A549 (cell line): Measurements from ENCODE around the gene ARPC2. TPM values are rescaled to one million over a fixed set of nuclear protein-coding genes. Genes with fewer than 3 reads are reported as not detected.

Experiments
- ATAC-seq, 2 experiments: fragments of 200-7000 bp in 1 of 2; fragments of >200 bp in 1 of 2; cut with Nextera tagmentation in 1 of 2; cut with Tn5 transposase in 1 of 2; 3 replicates each; pipeline versions ENCODE4 v1.8.0 to v1.9.1; 2018 to 2020; ENCODE audit warnings: mild to moderate bottlenecking in 1 of 2, moderate library complexity in 1 of 2
- CTCF ChIA-PET: fragments of 300-600 bp; sonication (Branson Sonifier 250); formaldehyde crosslinking; extraction: SDS; loops from one replicate; lab custom pipeline; 2021; ENCODE audit warnings: antibody characterized with exemption, inconsistent platforms; lab: Yijun Ruan, JAX
- POLR2A ChIA-PET: fragments of 350-600 bp; formaldehyde crosslinking; extraction: SDS; loops from one replicate; lab custom pipeline; 2021; ENCODE audit warnings: antibody characterized with exemption, inconsistent platforms; lab: Yijun Ruan, JAX
- DNase-seq, 2 experiments: peaks; one replicate each; pipeline versions ENCODE4 v3.0.0 to v3.0.0-alpha.2; 2011 to 2016; ENCODE audit warnings: low read depth in 1 of 2, low spot score in 1 of 2
- FAIRE-seq: peaks from 2 replicates; lab custom pipeline; 2011; peaks lifted over from hg19 to GRCh38; lab: Jason Lieb, UNC
- H3K27ac ChIP-seq, 2 experiments: fragments of >200 bp; sonication (Bioruptor Twin); formaldehyde crosslinking; 3 replicates each; pipeline ENCODE4 v1.5.1; 2016 to 2017
- H3K4me1 ChIP-seq: fragments of >200 bp; sonication (Bioruptor Twin); formaldehyde crosslinking; 3 replicates; pipeline ENCODE4 v1.6.1; 2016
- H3K4me2 ChIP-seq: fragments of >200 bp; sonication (Bioruptor Twin); formaldehyde crosslinking; 3 replicates; pipeline ENCODE4 v1.6.1; 2016
- H3K4me3 ChIP-seq: fragments of >200 bp; sonication (Bioruptor Twin); formaldehyde crosslinking; 3 replicates; pipeline ENCODE4 v1.5.1; 2016
- H3K9me3 ChIP-seq: fragments of >200 bp; sonication (Bioruptor Twin); formaldehyde crosslinking; 3 replicates; pipeline ENCODE4 v1.6.1; 2016
- BHLHE40 ChIP-seq: IDR thresholded peaks from 2 replicates; pipeline ENCODE4 v1.6.1; 2012; ENCODE audit warnings: low read depth, low read length, inconsistent platforms
- CBX8 ChIP-seq: fragments of 200-600 bp; sonication (generic); IDR thresholded peaks from 2 replicates; pipeline ENCODE4 v1.6.1; 2016
- CHD2 ChIP-seq: fragments of 150-350 bp; IDR thresholded peaks from 2 replicates; pipeline ENCODE4 v1.6.1; 2014; ENCODE audit warnings: low read length; ENCODE audit not compliant: partially characterized antibody
- CHD4 ChIP-seq: fragments of 200-600 bp; sonication (generic); IDR thresholded peaks from 2 replicates; pipeline ENCODE4 v1.6.1; 2016; ENCODE audit warnings: antibody characterized with exemption, mild to moderate bottlenecking, borderline replicate concordance
- EHF ChIP-seq: fragments of 250-450 bp; sonication (Bioruptor Pico); IDR thresholded peaks from 2 replicates; pipeline ENCODE4 v1.5.0; 2020; ENCODE audit warnings: mild to moderate bottlenecking
- EP300 ChIP-seq, 2 experiments: fragments of >200 bp; sonication (Bioruptor Twin); formaldehyde crosslinking; IDR thresholded peaks; 2 replicates in 1 of 2; 3 replicates in 1 of 2; pipeline ENCODE4 v1.6.1; 2016 to 2017
- FOSL2 ChIP-seq, 2 experiments: fragments of 450-650 bp in 1 of 2; fragments of >200 bp in 1 of 2; sonication (Bioruptor Twin) in 1 of 2; formaldehyde crosslinking; IDR thresholded peaks; 2 replicates each; pipeline versions ENCODE4 v1.5.0 to v1.6.1; 2016 to 2020; ENCODE audit warnings: mild to moderate bottlenecking in 1 of 2, moderate library complexity in 1 of 2
- GATA3 ChIP-seq: IDR thresholded peaks from 2 replicates; pipeline ENCODE4 v1.6.1; 2012; ENCODE audit warnings: borderline replicate concordance
- HEYL ChIP-seq: fragments of 250-450 bp; sonication (Bioruptor Pico); IDR thresholded peaks from 2 replicates; pipeline ENCODE4 v1.8.0; 2021; ENCODE audit warnings: mild to moderate bottlenecking, moderate library complexity
- HOXA7 ChIP-seq: fragments of 250-450 bp; sonication (Bioruptor Pico); IDR thresholded peaks from 2 replicates; pipeline ENCODE4 v1.5.0; 2020; ENCODE audit warnings: mild to moderate bottlenecking, moderate library complexity
- NPAS2 ChIP-seq: fragments of 250-450 bp; sonication (Bioruptor Pico); IDR thresholded peaks from 2 replicates; pipeline ENCODE4 v1.8.0; 2022; ENCODE audit warnings: mild to moderate bottlenecking, moderate library complexity, borderline replicate concordance
- POLR2A ChIP-seq: IDR thresholded peaks from 2 replicates; pipeline ENCODE4 v1.6.1; 2012; ENCODE audit warnings: mild to moderate bottlenecking, low read length
- RARB ChIP-seq: fragments of 250-450 bp; sonication (Bioruptor Pico); IDR thresholded peaks from 2 replicates; pipeline ENCODE4 v1.8.0; 2021; ENCODE audit warnings: mild to moderate bottlenecking, moderate library complexity
- REST ChIP-seq: fragments of 200-600 bp; sonication (generic); IDR thresholded peaks from 2 replicates; pipeline ENCODE4 v1.6.1; 2016; ENCODE audit warnings: antibody characterized with exemption, mild to moderate bottlenecking, moderate library complexity
- RNF2 ChIP-seq: fragments of 200-600 bp; sonication (generic); IDR thresholded peaks from 2 replicates; pipeline ENCODE4 v1.6.1; 2016; ENCODE audit warnings: low read depth, mild to moderate bottlenecking, antibody characterized with exemption, moderate library complexity, borderline replicate concordance
- TFCP2L1 ChIP-seq: fragments of 250-450 bp; sonication (Bioruptor Pico); IDR thresholded peaks from 2 replicates; pipeline ENCODE4 v1.5.0; 2021; ENCODE audit warnings: mild to moderate bottlenecking
- TP53 ChIP-seq: fragments of 250-450 bp; sonication (Bioruptor Pico); IDR thresholded peaks from 2 replicates; pipeline ENCODE4 v1.5.0; 2021; ENCODE audit warnings: mild to moderate bottlenecking, moderate library complexity
- ZNF302 ChIP-seq: fragments of 250-450 bp; sonication (Bioruptor Pico); IDR thresholded peaks from 2 replicates; pipeline ENCODE4 v1.9.0; 2021; ENCODE audit warnings: inconsistent platforms, mild to moderate bottlenecking, moderate library complexity
- WGBS: methylation state at CpG from one replicate; pipeline ENCODE4 v1.1.6; 2017; ENCODE audit errors: missing lambda C conversion rate; 5-methylcytosine and 5-hydroxymethylcytosine counted together
- polyA plus RNA-seq, 4 experiments: library from polyadenylated mRNA; depleted of rRNA in 3 of 4; stranded (reverse); fragments of >200 nt; fragmentation: RNase III in 1 of 4; extraction: RNeasy Plus Mini Kit Qiagen cat#74134 plus additional on column Dnase treatment in 1 of 4; gene quantifications; 2 replicates in 3 of 4; 3 replicates in 1 of 4; pipeline ENCODE4 v1.2.3, GENCODE V29; 2011 to 2017
- TF ChIP-seq, protein P1 (sequence below): IDR thresholded peaks from 2 replicates; pipeline ENCODE4 v1.6.1; 2012; ENCODE audit warnings: low read depth, borderline replicate concordance

The ARPC2 gene
- polyA plus RNA-seq, 2 of the 4 experiments (the other 2 are of a cell fraction), result 263 to 374 TPM

DNA sequence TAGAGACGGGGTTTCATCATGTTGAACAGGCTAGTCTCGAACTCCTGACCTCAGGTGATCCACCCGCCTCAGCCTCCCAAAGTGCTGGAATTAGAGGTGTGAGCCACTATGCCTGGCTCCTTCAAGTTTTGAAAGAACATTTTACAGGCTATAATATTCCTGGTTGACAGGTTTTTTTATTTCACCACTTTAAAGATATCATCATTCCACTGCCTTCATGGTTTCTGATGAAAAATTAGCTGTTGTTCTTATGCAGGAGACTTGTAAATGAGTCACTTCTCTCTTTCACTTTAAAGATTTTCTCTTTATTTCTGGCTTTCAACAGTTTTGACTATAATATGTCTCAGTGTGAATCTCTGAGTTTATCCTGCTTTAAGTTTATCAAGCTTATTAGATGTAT is 7.9 kb upstream of the ARPC2 start:
- 76% methylated on average over 3 of the region's 3 CpGs for WGBS
- FAIRE-seq (no peak), ATAC-seq (no peak), DNase-seq (no peak)
- H3K4me3 ChIP-seq, result no peak overlapping the region
- ChIA-PET CTCF (interaction anchor here (0.6 to 2.6 kb wide), 3 partner anchors 22 to 521 kb away, joined by 3 to 8 read pairs (median 5); no protein-coding TSS in a partner anchor), POLR2A (no interaction called here)
- H3K27ac ChIP-seq, result no peak overlapping the region
- TF ChIP-seq GATA3 (no peak), CHD2 (no peak), ZNF302 (CRISPR knock-in tag) (no peak), BHLHE40 (no peak), TFCP2L1 (CRISPR knock-in tag) (no peak), EHF (CRISPR knock-in tag) (no peak), TP53 (no peak), RARB (CRISPR knock-in tag) (no peak), EP300 (IDR thresholded peaks at IDR 0.05) (no peak), POLR2A (no peak), HEYL (CRISPR knock-in tag) (no peak), REST (no peak), CHD4 (no peak), NPAS2 (CRISPR knock-in tag) (no peak)
- TF ChIP-seq, protein P1, sequence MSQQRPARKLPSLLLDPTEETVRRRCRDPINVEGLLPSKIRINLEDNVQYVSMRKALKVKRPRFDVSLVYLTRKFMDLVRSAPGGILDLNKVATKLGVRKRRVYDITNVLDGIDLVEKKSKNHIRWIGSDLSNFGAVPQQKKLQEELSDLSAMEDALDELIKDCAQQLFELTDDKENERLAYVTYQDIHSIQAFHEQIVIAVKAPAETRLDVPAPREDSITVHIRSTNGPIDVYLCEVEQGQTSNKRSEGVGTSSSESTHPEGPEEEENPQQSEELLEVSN, result no peak
- no peak overlapping the region for H3K4me2 ChIP-seq
- H3K9me3 ChIP-seq, result no peaks in the 10 kb centered on the region
- H3K4me1 ChIP-seq, result no peaks in the 10 kb centered on the region

GRCh38 chr2:218214116-218214515 is 2.9 kb upstream of the ARPC2 start:
- WGBS, result 88% methylated on average over 1 of the region's 1 CpG
- no peak for DNase-seq
- Histone ChIP-seq H3K4me1 (peaks cover 15% of the 10 kb centered on the region), H3K9me3 (no peaks in the 10 kb centered on the region), H3K4me3 (no peak overlapping the region), H3K4me2 (no peak overlapping the region), H3K27ac (no peak overlapping the region)
- no peak for FAIRE-seq
- no peak for TF ChIP-seq RNF2
- TF ChIP-seq, protein P1, result no peak
- no peak for TF ChIP-seq EP300 (IDR thresholded peaks at IDR 0.05)
- no peak for ATAC-seq
- POLR2A ChIA-PET, result no interaction called here
- CTCF ChIA-PET, result interaction anchor here (1.6 kb wide), 1 partner anchor 12 kb away, joined by 4 read pairs; no protein-coding TSS in a partner anchor

- DNase-seq (no peak), FAIRE-seq (no peak), ATAC-seq (no peak)
- Histone ChIP-seq H3K4me1 (peaks cover 29% of the 10 kb centered on the region), H3K27ac (peak overlapping the region; percentile 92 to 99), H3K4me2 (peak overlapping the region; percentile 88), H3K4me3 (peak overlapping the region; percentile 90), H3K9me3 (no peaks in the 10 kb centered on the region)
- CTCF ChIA-PET, result interaction anchor here (0.6 to 0.8 kb wide), 2 partner anchors 31 to 723 kb away, joined by 3 to 4 read pairs; no protein-coding TSS in a partner anchor
- POLR2A ChIA-PET, result interaction anchor here (0.7 to 1.0 kb wide), 3 partner anchors 15 to 71 kb away, joined by 3 to 6 read pairs (median 4); partner anchors contain the start of genes AAMP and PNKD
- no peak for TF ChIP-seq ZNF302 (CRISPR knock-in tag)
- no peak for TF ChIP-seq REST
- no peak for TF ChIP-seq RARB (CRISPR knock-in tag)
- TF ChIP-seq, protein P1, result no peak
- TF ChIP-seq CBX8, result no peak
- TF ChIP-seq CHD4, result no peak
- TF ChIP-seq EP300 (IDR thresholded peaks at IDR 0.05), result no peak
- no peak for TF ChIP-seq HOXA7 (CRISPR knock-in tag)
- no peak for TF ChIP-seq FOSL2 (IDR thresholded peaks at IDR 0.05)
- no peak for TF ChIP-seq FOSL2 (CRISPR knock-in tag; IDR thresholded peaks at IDR 0.05)
- whole genome bisulfite sequencing, result 83% methylated on average over 9 of the region's 9 CpGs
These were observed 684 bp upstream of the ARPC2 start for GRCh38 chr2:218216336-218216673.
